Measurements from ENCODE around the gene TBX18.

DNA sequence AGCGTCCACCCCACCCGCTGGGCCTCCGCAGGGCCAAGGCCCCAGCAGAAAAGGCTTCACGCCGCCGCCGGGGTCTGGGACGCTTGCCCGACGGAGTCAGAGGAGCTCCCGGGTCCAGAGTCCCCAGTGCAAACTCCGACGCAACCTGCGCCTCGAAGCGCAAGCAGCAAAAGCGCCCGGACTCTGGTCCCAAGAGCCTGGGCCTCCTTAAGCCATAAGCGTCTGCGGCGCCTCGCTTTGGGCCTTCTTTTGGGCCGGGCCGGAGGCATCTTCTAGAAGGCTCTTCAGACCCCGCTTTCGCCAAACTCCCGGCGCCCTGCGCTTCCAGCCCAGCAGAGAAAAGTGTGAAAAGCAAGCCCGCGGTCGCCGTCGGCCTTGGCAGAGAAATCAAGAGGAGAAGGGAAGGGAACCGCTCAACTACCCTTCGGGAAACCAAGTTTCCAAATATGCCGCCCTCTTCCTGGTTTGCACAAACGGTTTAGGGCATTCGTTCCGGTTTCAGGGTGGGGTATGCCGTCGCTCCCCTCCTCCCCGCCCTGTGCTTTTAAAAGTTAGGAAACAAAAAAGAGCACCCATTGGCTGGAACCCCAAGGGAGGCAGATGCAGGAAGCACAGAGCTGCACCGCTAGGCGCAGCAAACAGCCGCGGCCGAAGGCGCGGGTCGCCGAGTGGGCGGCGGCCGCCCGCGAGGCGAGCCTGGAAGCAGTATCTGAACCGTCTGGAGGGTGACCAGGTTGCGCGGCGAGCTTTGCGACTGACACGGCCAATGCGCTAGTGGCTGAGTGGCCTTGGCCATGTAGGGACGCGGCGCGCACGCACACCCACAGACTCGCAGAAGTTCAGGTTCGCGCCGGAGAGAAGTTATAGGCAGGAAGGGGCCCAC is 1.2 kb downstream of the TBX18 start:
- TF ChIP-seq POLR2A (IDR thresholded peaks at IDR 0.05) (no peak), EP300 (IDR thresholded peaks at IDR 0.05) (no peak), POLR2AphosphoS5 (IDR thresholded peaks at IDR 0.05) (no peak)
- TF ChIP-seq, protein P1, sequence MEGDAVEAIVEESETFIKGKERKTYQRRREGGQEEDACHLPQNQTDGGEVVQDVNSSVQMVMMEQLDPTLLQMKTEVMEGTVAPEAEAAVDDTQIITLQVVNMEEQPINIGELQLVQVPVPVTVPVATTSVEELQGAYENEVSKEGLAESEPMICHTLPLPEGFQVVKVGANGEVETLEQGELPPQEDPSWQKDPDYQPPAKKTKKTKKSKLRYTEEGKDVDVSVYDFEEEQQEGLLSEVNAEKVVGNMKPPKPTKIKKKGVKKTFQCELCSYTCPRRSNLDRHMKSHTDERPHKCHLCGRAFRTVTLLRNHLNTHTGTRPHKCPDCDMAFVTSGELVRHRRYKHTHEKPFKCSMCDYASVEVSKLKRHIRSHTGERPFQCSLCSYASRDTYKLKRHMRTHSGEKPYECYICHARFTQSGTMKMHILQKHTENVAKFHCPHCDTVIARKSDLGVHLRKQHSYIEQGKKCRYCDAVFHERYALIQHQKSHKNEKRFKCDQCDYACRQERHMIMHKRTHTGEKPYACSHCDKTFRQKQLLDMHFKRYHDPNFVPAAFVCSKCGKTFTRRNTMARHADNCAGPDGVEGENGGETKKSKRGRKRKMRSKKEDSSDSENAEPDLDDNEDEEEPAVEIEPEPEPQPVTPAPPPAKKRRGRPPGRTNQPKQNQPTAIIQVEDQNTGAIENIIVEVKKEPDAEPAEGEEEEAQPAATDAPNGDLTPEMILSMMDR (IDR thresholded peaks at IDR 0.05): no peak
